Naive thymus-derived CD4-positive, alpha-beta T cell (primary cell): Measurements from ENCODE around the gene OR6C70. TPM values are rescaled to one million over a fixed set of nuclear protein-coding genes. Genes with fewer than 3 reads are reported as not detected.
"Not testable (repeated sequence)": the region's sequence is repeated elsewhere in the genome, so short reads cannot be mapped to it uniquely, and the experiment has no call there.

Experiments
- ATAC-seq: fragments of 150-1000 bp; cut with Tn5 transposase; 2 replicates; pipeline ENCODE4 v1.10.0; 2021; ENCODE audit warnings: mild to moderate bottlenecking, moderate library complexity
- CTCF ChIA-PET: fragments of 350-600 bp; sonication (Branson Sonifier 250); formaldehyde crosslinking; loops from one replicate; lab custom pipeline; 2021; ENCODE audit warnings: antibody characterized with exemption; lab: Charles Lee
- POLR2A ChIA-PET: fragments of 350-600 bp; sonication (Branson Sonifier 250); formaldehyde crosslinking; loops from one replicate; lab custom pipeline; 2021; ENCODE audit warnings: antibody characterized with exemption, inconsistent platforms; lab: Charles Lee
- DNase-seq, 9 donors: peaks; one replicate each; pipeline versions ENCODE4 v3.0.0 to v3.0.0-alpha.2; 2020 to 2022; ENCODE audit warnings: mixed read lengths in 1 of 9
- H3K27ac ChIP-seq: one replicate; pipeline ENCODE4 v1.7.0; 2013; ENCODE audit warnings: mild to moderate bottlenecking, low read depth, low read length, moderate library complexity
- H3K27me3 ChIP-seq, 2 donors: one replicate each; pipeline ENCODE4 v1.7.0; 2013; ENCODE audit warnings: low read length in 2 of 2, mild to moderate bottlenecking in 2 of 2, moderate library complexity in 2 of 2; ENCODE audit not compliant: control insufficient read depth in 2 of 2, insufficient read depth in 2 of 2
- H3K36me3 ChIP-seq, 3 experiments: 1 replicate in 2 of 3; 2 replicates in 1 of 3; pipeline ENCODE4 v1.7.0; 2013; ENCODE audit warnings: low read length in 3 of 3, mild to moderate bottlenecking in 3 of 3, moderate library complexity in 1 of 3; ENCODE audit not compliant: insufficient read depth in 3 of 3, control insufficient read depth in 2 of 3
- H3K4me1 ChIP-seq, 2 donors: one replicate each; pipeline ENCODE4 v1.7.0; 2013; ENCODE audit warnings: low read length in 2 of 2, mild to moderate bottlenecking in 2 of 2, moderate library complexity in 1 of 2; ENCODE audit not compliant: control insufficient read depth in 2 of 2, insufficient read depth in 2 of 2
- H3K4me3 ChIP-seq: 2 replicates; pipeline ENCODE4 v1.7.0; 2013; ENCODE audit warnings: mild to moderate bottlenecking, low read length
- H3K9me3 ChIP-seq, 3 experiments: 1 replicate in 2 of 3; 2 replicates in 1 of 3; pipeline ENCODE4 v1.7.0; 2013; ENCODE audit warnings: low read length in 3 of 3; ENCODE audit not compliant: control insufficient read depth in 2 of 3
- H3K27ac Mint-ChIP-seq, 9 donors: one replicate each; pipeline ENCODE4 v1.8.0; 2020 to 2022; ENCODE audit warnings: mixed read lengths in 9 of 9, mild to moderate bottlenecking in 8 of 9, moderate library complexity in 5 of 9, inconsistent platforms in 2 of 9
- H3K27me3 Mint-ChIP-seq, 5 donors: one replicate each; pipeline ENCODE4 v1.8.0; 2021 to 2022; ENCODE audit warnings: mixed read lengths in 5 of 5, mild to moderate bottlenecking in 1 of 5
- H3K36me3 Mint-ChIP-seq, 5 donors: one replicate each; pipeline ENCODE4 v1.8.0; 2020 to 2022; ENCODE audit warnings: mixed read lengths in 5 of 5, mild to moderate bottlenecking in 3 of 5, inconsistent platforms in 1 of 5
- H3K4me1 Mint-ChIP-seq, 7 donors: one replicate each; pipeline ENCODE4 v1.8.0; 2020 to 2022; ENCODE audit warnings: mixed read lengths in 7 of 7, mild to moderate bottlenecking in 3 of 7, inconsistent platforms in 1 of 7
- H3K4me3 Mint-ChIP-seq, 10 donors: one replicate each; pipeline ENCODE4 v1.8.0; 2020 to 2022; ENCODE audit warnings: mild to moderate bottlenecking in 10 of 10, mixed read lengths in 10 of 10, moderate library complexity in 6 of 10, inconsistent platforms in 2 of 10
- H3K9me3 Mint-ChIP-seq, 11 donors: one replicate each; pipeline ENCODE4 v1.8.0; 2020 to 2022; ENCODE audit warnings: mixed read lengths in 11 of 11, mild to moderate bottlenecking in 4 of 11, inconsistent platforms in 1 of 11, moderate library complexity in 1 of 11
- intact Hi-C, 2 donors: fragments of 100-400 bp; cut with micrococcal nuclease; formaldehyde crosslinking; loops; one replicate each; pipeline ENCODE4 v1.15.1; 2023
- polyA plus RNA-seq, 2 donors: library from polyadenylated mRNA; unstranded; fragments of 300-500 nt; fragmentation: Illumina TruSeq; gene quantifications; one replicate each; pipeline ENCODE4 v1.2.3, GENCODE V29; 2021
- total RNA-seq, 6 experiments: library from RNA in 5 of 6; stranded (reverse) in 5 of 6; gene quantifications; 1 replicate in 5 of 6; 2 replicates in 1 of 6; pipeline ENCODE4 v1.2.3 and lab custom pipeline; 2021 to 2026

Gene OR6C70
- total and polyA plus RNA-seq, 7 experiments from 2014 or later, result not detected

GRCh38 chr12:55492078-55492477, 22.1 kb upstream of the OR6C70 start, which contains the start of gene OR6C68:
Gene OR6C68 (plus strand): TSS chr12:55492378. CDS start chr12:55492378, 0 bp downstream.
- Histone ChIP-seq H3K4me3 (no peak within 1 kb of the TSS), H3K36me3 (no peaks in the 10 kb centered on the region), H3K4me1 (no peaks in the 10 kb centered on the region), H3K27me3 (no peaks in the 10 kb centered on the region), H3K9me3 (no peaks in the 10 kb centered on the region), H3K27ac (no peak within 1 kb of the TSS)
- DNase-seq (no peak), ATAC-seq (no peak)
- CTCF ChIA-PET, result no interaction called here
- POLR2A ChIA-PET, result interaction anchor here (0.5 kb wide), 1 partner anchor 684 kb away, joined by 3 read pairs; no protein-coding TSS in a partner anchor
- no peak within 1 kb of the TSS for H3K27ac Mint-ChIP-seq
- peaks cover 0 to 2% (median 0%) of the 10 kb centered on the region in 11 donors for H3K9me3 Mint-ChIP-seq
- peaks cover 0 to 31% (median 10%) of the 10 kb centered on the region in 5 donors for H3K27me3 Mint-ChIP-seq
- H3K4me3 Mint-ChIP-seq, result no peak within 1 kb of the TSS
- intact Hi-C loops, result no loop called here
- no peaks in the 10 kb centered on the region for H3K36me3 Mint-ChIP-seq
- H3K4me1 Mint-ChIP-seq, result no peaks in the 10 kb centered on the region

- H3K27ac Mint-ChIP-seq, H3K36me3 Mint-ChIP-seq, CTCF ChIA-PET, ATAC-seq, intact Hi-C loops, H3K4me3 Mint-ChIP-seq, H3K4me1 Mint-ChIP-seq, H3K4me3 ChIP-seq, H3K9me3 ChIP-seq, H3K9me3 Mint-ChIP-seq, POLR2A ChIA-PET, H3K27me3 ChIP-seq, H3K4me1 ChIP-seq, H3K36me3 ChIP-seq, DNase-seq, H3K27ac ChIP-seq: not testable (repeated sequence)
- peaks cover 0 to 36% (median 28%) of the 10 kb centered on the region in 5 donors for H3K27me3 Mint-ChIP-seq
These were observed 14.3 kb upstream of the OR6C70 start for GRCh38 chr12:55484284-55484683.

DNA sequence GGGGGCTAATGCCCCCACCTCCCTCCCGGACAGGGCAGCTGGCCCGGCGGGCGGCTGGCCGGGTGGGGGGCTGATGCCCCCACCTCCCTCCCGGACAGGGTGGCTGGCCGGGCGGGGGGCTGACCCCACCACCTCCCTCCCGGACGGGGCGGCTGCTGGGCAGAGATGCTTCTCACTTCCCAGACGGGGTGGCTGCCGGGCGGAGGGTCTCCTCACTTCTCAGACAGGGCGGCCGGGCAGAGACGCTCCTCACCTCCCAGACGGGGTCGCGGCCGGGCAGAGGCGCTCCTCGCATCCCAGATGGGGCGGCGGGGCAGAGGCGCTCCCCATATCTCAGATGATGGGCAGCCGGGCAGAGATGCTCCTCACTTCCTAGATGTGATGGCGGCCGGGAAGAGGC, 9.2 kb upstream of the OR6C70 start:
- H3K27ac Mint-ChIP-seq, CTCF ChIA-PET, H3K4me3 Mint-ChIP-seq, DNase-seq, H3K9me3 Mint-ChIP-seq, H3K27ac ChIP-seq, ATAC-seq, H3K4me3 ChIP-seq, H3K4me1 ChIP-seq, H3K4me1 Mint-ChIP-seq, POLR2A ChIA-PET, H3K36me3 Mint-ChIP-seq, H3K36me3 ChIP-seq, H3K27me3 ChIP-seq, H3K9me3 ChIP-seq, intact Hi-C loops: not testable (repeated sequence)
- H3K27me3 Mint-ChIP-seq, result peaks cover 2 to 53% (median 39%) of the 10 kb centered on the region in 5 donors

- Mint-ChIP-seq H3K9me3 (peaks cover 0 to 3% (median 0%) of the 10 kb centered on the region in 11 donors), H3K36me3 (no peaks in the 10 kb centered on the region), H3K27me3 (peaks cover 16 to 37% (median 21%) of the 10 kb centered on the region in 5 donors), H3K4me3 (no peak overlapping the region), H3K27ac (no peak overlapping the region), H3K4me1 (no peaks in the 10 kb centered on the region)
- Histone ChIP-seq H3K27ac (no peak overlapping the region), H3K9me3 (no peaks in the 10 kb centered on the region), H3K36me3 (no peaks in the 10 kb centered on the region), H3K4me1 (no peaks in the 10 kb centered on the region), H3K27me3 (no peaks in the 10 kb centered on the region), H3K4me3 (no peak overlapping the region)
- POLR2A ChIA-PET, result no interaction called here
- intact Hi-C loops, result no loop called here
- CTCF ChIA-PET, result no interaction called here
- no peak for DNase-seq
- ATAC-seq, result no peak
These were observed 2.3 kb upstream of the OR6C70 start for GRCh38 chr12:55472264-55472663.

DNA sequence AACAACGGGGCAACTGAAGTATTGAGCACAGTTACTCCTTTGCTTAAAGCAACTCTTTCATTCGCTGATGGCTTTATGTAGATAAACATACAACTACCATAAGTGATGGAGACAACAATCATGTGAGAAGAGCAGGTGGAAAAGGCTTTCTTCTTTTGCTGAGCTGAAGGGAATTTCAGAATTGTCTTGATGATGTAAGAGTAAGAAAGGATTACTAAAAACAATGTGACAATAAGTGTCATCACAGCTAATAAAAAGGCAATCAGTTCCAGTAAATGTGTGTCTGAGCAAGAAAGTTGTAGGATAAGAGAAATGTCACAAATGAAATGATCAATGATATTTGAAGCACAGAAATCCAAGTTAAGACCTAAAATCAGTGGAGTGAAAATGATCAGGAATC, 647 bp downstream of the OR6C70 start:
- no peak overlapping the region for H3K4me3 Mint-ChIP-seq
- CTCF ChIA-PET, result interaction anchor here (0.8 kb wide), 1 partner anchor 76 kb away, joined by 4 read pairs; no protein-coding TSS in a partner anchor

GRCh38 chr12:55467836-55468235, 2.1 kb downstream of the OR6C70 start:
- no peaks in the 10 kb centered on the region for H3K4me1 ChIP-seq
- H3K4me3 ChIP-seq, result no peak overlapping the region
- H3K27me3 ChIP-seq, result no peaks in the 10 kb centered on the region
- POLR2A ChIA-PET, result no interaction called here
- Mint-ChIP-seq H3K4me3 (no peak overlapping the region), H3K9me3 (peaks cover 0 to 19% (median 6%) of the 10 kb centered on the region in 11 donors), H3K4me1 (no peaks in the 10 kb centered on the region), H3K27ac (no peak overlapping the region), H3K27me3 (peaks cover 18 to 31% (median 23%) of the 10 kb centered on the region in 5 donors), H3K36me3 (no peaks in the 10 kb centered on the region)
- intact Hi-C loops, result no loop called here
- no peaks in the 10 kb centered on the region for H3K9me3 ChIP-seq
- no peaks in the 10 kb centered on the region for H3K36me3 ChIP-seq
- DNase-seq (no peak), ATAC-seq (no peak)
- no peak overlapping the region for H3K27ac ChIP-seq
- CTCF ChIA-PET, result no interaction called here

More for the DNA sequence above, 647 bp downstream of the OR6C70 start:
- Histone ChIP-seq H3K36me3 (no peaks in the 10 kb centered on the region), H3K4me1 (no peaks in the 10 kb centered on the region), H3K9me3 (no peaks in the 10 kb centered on the region), H3K4me3 (no peak overlapping the region), H3K27me3 (no peaks in the 10 kb centered on the region), H3K27ac (no peak overlapping the region)
- H3K4me1 Mint-ChIP-seq, result no peaks in the 10 kb centered on the region
- no peaks in the 10 kb centered on the region for H3K36me3 Mint-ChIP-seq
- H3K27me3 Mint-ChIP-seq, result peaks cover 18 to 35% (median 22%) of the 10 kb centered on the region in 5 donors
- DNase-seq (no peak), ATAC-seq (no peak)
- H3K9me3 Mint-ChIP-seq, result peaks cover 0 to 5% (median 3%) of the 10 kb centered on the region in 11 donors
- intact Hi-C loops, result no loop called here
- POLR2A ChIA-PET, result no interaction called here
- no peak overlapping the region for H3K27ac Mint-ChIP-seq

DNA sequence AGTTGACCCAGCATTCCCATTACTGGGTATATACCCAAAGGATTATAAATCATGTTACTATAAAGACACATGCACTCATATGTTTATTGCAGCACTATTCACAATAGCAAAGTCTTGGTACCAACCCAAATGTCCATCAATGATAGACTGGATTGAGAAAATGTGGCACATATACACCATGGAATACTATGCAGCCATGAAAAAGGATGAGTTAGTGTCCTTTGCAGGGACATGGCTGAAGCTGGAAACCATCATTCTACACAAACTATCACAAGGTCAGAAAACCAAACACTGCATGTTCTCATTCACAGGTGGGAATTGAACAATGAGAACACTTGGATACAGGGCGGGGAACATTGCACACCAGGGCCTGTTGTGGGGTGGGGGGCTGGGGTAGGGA, 5.0 kb downstream of the OR6C70 start:
- H3K9me3 ChIP-seq, DNase-seq, POLR2A ChIA-PET, H3K4me1 ChIP-seq, H3K4me3 ChIP-seq, H3K27me3 ChIP-seq, H3K27ac ChIP-seq, intact Hi-C loops, CTCF ChIA-PET, H3K4me1 Mint-ChIP-seq, ATAC-seq, H3K36me3 Mint-ChIP-seq, H3K36me3 ChIP-seq, H3K4me3 Mint-ChIP-seq, H3K27ac Mint-ChIP-seq: not testable (repeated sequence)
- peaks cover 12 to 42% (median 26%) of the 10 kb centered on the region in 5 donors for H3K27me3 Mint-ChIP-seq
- H3K9me3 Mint-ChIP-seq, result peaks cover 0 to 25% (median 6%) of the 10 kb centered on the region in 11 donors
